H7 (cell line): ENCODE measurements around the gene SPTLC3. TPM values are rescaled to one million over a fixed set of nuclear protein-coding genes. Genes with fewer than 3 reads are reported as not detected.

ENCODE experiments used
- DNase-seq: peaks from one replicate; pipeline ENCODE4 v3.0.0; 2012
- H3K27me3 ChIP-seq: 2 replicates; pipeline ENCODE4 v1.6.0; 2011; ENCODE audit warnings: mild to moderate bottlenecking, low read length; ENCODE audit not compliant: control insufficient read depth, insufficient read depth
- H3K36me3 ChIP-seq: replicated peaks from 2 replicates; pipeline ENCODE4 v1.5.1; 2011; ENCODE audit warnings: low read length; ENCODE audit not compliant: control insufficient read depth, insufficient read depth
- H3K4me3 ChIP-seq: 2 replicates; pipeline ENCODE4 v1.5.1; 2011; ENCODE audit warnings: low read depth, mild to moderate bottlenecking, control low read depth, low read length, moderate library complexity; ENCODE audit not compliant: insufficient read depth
- total RNA-seq: library from RNA; depleted of rRNA; stranded (reverse); fragments of >200 nt; shearing (Covaris generic); gene quantifications from 2 replicates; pipeline ENCODE4 v1.2.3, GENCODE V29; 2014

The SPTLC3 gene
- total RNA-seq, 1 experiment from 2014 or later: under 0.01 TPM

GRCh38 chr20:13081877-13082276 is 73.1 kb downstream of the SPTLC3 start:
- Histone ChIP-seq H3K27me3 (no peaks in the 10 kb centered on the region), H3K36me3 (no peaks in the 10 kb centered on the region), H3K4me3 (no peak overlapping the region)
- DNase-seq: no peak

DNA sequence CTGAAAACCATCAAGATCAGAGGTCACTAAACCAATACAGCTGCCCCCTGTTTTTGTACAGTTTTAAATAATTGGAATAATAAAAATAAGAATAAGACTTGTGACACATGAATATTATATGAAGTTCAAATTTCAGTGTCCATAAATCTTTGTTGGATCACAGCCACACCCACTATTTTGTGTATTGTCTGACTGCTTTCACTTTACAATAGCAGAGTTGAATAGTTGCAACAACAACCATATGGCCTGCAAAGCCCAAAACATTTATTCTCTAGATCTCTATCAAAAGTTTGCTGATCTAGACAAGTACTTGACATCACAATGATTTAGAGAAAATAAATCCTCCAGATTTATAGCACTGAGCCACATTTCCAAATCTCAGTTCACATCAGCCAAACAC is 73.6 kb downstream of the SPTLC3 start:
- DNase-seq: no peak
- Histone ChIP-seq H3K4me3 (no peak overlapping the region), H3K27me3 (no peaks in the 10 kb centered on the region), H3K36me3 (no peaks in the 10 kb centered on the region)

- no peak for DNase-seq
- H3K4me3 ChIP-seq: no peak overlapping the region
- no peaks in the 10 kb centered on the region for H3K36me3 ChIP-seq
- H3K27me3 ChIP-seq: no peaks in the 10 kb centered on the region
Observed at GRCh38 chr20:13085275-13085674, 76.5 kb downstream of the SPTLC3 start.

DNA sequence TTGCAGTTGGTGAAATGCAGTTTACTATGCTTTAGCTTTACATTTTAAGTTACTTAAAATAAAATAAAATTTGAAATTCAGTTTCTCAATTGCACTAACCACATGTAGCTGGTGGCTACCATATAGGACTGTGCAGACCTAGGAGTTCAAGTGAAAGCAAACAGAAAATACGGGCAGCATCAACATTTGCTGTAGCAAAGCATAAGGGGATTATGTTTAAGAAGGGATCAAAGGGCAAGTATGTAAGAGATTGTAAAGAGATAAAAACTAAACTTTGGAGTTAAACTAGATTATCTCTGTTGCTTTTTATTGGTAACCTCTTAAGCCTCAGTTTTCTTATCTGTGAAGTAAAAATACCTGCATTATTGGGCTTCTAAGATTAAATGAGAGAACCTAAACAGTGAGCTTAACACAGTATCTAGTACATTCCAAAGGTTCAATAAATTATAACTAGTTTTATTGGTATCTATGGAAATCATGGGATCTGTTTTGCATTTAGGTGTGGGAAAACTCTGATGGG is 81.2 kb downstream of the SPTLC3 start:
- H3K36me3 ChIP-seq: no peaks in the 10 kb centered on the region
- no peaks in the 10 kb centered on the region for H3K27me3 ChIP-seq
- no peak for DNase-seq
- H3K4me3 ChIP-seq: no peak overlapping the region

- Histone ChIP-seq H3K27me3 (no peaks in the 10 kb centered on the region), H3K36me3 (no peaks in the 10 kb centered on the region), H3K4me3 (no peak overlapping the region)
- DNase-seq: no peak
Observed at GRCh38 chr20:13092111-13092510, 83.3 kb downstream of the SPTLC3 start.

DNA sequence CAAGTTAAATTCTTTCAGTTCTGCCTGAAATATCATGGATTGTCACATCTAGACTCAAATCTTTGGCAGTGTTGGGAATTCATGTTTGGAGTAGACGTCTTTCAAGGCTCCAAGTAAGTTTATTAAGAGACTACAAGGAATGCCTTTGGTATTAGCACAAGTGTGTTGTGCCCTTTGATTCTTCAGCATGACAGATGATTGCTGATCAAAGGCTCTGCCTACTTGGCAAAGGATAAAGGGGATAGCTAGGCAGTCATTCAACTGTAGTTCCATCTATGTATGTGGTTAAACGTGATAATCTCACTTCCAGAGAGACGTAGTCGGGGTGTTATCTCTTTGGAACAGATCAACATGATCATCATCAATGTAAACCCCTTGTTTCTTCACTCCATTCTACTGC is 86.2 kb downstream of the SPTLC3 start:
- Histone ChIP-seq H3K4me3 (no peak overlapping the region), H3K36me3 (no peaks in the 10 kb centered on the region), H3K27me3 (no peaks in the 10 kb centered on the region)
- DNase-seq: no peak

DNA sequence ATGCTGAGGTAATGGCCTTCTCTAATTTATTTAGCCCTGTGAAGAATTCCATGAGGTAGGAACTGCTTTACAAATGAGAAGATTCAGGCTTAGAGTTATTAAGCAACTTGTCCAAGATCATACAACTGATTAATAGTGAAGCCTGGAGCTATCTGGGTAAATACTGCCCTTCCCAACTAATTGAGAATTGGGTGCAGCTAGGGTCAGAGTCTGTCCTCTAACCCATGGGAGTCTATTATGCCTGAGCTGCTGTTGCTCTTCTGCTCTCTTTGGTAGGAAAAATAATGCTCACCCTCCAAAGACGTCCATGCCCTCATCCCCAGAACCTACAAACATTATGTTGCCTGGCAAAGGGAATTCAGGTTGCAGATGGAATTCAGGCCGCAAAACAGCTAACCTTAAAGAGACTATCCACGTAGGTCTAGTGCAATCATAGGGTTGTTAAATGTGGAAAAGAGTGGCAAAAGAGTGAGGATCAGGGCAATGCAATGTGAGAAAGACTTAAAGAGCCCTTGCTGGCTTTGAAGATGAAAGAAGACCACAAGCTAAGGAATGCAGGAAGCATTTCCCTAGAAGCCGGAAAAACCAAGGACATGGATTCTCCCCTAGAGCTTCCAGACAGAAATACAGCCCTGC is 90.1 kb downstream of the SPTLC3 start:
- no peak for DNase-seq
- H3K4me3 ChIP-seq: no peak overlapping the region
- H3K27me3 ChIP-seq: no peaks in the 10 kb centered on the region
- H3K36me3 ChIP-seq: no peaks in the 10 kb centered on the region

GRCh38 chr20:13099676-13100075 is 90.9 kb downstream of the SPTLC3 start:
- Histone ChIP-seq H3K4me3 (no peak overlapping the region), H3K36me3 (no peaks in the 10 kb centered on the region), H3K27me3 (no peaks in the 10 kb centered on the region)
- DNase-seq: no peak

GRCh38 chr20:13101276-13101675 is 92.5 kb downstream of the SPTLC3 start:
- no peak overlapping the region for H3K4me3 ChIP-seq
- DNase-seq: no peak
- H3K27me3 ChIP-seq: no peaks in the 10 kb centered on the region
- H3K36me3 ChIP-seq: no peaks in the 10 kb centered on the region

DNA sequence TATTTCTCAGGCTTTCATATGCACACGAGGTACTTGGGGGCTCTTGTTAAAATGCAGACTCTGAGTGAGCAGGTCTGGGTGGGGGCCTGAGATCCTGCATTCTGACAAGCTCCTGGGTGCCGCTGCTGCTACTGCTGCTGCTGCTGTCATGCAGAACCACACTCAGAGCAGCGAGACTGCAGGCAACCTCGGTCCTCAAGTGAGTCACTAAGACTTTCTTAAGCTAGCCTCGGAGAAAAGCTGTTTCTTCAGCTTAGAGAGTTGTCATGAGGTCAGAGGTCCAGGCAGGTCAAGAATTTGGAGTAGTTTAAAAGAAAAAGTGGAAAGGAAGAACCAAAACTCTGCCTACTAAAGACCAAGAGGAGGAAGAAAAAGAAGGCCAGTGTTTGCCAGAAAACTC is 92.9 kb downstream of the SPTLC3 start:
- no peaks in the 10 kb centered on the region for H3K27me3 ChIP-seq
- DNase-seq: no peak
- H3K36me3 ChIP-seq: no peaks in the 10 kb centered on the region
- H3K4me3 ChIP-seq: no peak overlapping the region

- Histone ChIP-seq H3K4me3 (no peak overlapping the region), H3K36me3 (no peaks in the 10 kb centered on the region), H3K27me3 (no peaks in the 10 kb centered on the region)
- no peak for DNase-seq
Observed at GRCh38 chr20:13102237-13102636, 93.5 kb downstream of the SPTLC3 start.

DNA sequence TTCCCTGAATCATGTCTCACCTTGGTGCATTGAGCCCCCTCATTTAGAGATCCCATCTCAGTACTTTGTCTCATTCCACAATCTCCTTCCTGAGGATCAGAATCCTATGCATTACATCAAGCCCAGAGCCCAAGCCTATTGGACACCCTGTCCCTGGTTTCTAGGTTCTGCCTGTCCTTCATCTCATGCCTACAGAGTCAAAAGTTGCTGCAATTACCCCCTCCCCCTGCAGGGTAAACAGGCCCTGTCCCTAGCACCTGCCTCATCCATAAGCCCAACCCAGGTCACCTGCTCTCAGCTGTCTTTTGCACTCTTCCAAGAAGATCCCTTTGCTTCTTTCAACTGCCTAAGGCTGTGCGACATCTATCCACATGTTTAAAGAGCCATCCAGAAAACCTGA is 93.9 kb downstream of the SPTLC3 start:
- no peak for DNase-seq
- Histone ChIP-seq H3K4me3 (no peak overlapping the region), H3K36me3 (no peaks in the 10 kb centered on the region), H3K27me3 (no peaks in the 10 kb centered on the region)

GRCh38 chr20:13105039-13105438 is 96.3 kb downstream of the SPTLC3 start:
- Histone ChIP-seq H3K4me3 (no peak overlapping the region), H3K36me3 (no peaks in the 10 kb centered on the region), H3K27me3 (no peaks in the 10 kb centered on the region)
- no peak for DNase-seq

DNA sequence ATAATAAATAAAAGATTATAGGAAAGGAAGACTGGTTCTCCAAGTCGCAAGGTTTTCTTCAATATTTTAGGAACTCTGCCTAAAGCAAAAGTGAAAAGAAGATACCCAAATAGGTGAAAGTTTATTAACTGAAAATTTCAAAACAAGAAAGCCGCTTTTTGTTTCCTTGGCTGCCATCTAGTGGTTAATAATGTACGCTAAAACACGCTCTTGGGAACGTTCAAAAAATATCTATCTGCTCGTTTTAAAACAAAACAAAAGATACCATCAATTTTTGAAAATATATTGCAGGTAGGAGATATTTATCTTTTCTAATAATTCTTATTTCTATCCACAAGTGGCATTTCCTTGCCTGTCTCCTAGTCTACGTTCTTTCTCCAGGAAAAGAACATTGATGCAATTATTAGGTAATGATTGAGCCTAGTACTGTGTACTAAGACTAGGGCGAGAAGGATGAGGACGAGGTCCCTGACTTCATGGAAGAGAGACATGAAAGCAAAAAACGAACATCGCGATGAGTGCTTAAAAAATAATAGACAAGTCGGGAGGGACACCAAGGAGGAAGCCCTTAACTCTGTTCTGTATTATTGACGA is 97.2 kb downstream of the SPTLC3 start:
- DNase-seq: no peak
- Histone ChIP-seq H3K36me3 (no peaks in the 10 kb centered on the region), H3K4me3 (no peak overlapping the region), H3K27me3 (no peaks in the 10 kb centered on the region)

DNA sequence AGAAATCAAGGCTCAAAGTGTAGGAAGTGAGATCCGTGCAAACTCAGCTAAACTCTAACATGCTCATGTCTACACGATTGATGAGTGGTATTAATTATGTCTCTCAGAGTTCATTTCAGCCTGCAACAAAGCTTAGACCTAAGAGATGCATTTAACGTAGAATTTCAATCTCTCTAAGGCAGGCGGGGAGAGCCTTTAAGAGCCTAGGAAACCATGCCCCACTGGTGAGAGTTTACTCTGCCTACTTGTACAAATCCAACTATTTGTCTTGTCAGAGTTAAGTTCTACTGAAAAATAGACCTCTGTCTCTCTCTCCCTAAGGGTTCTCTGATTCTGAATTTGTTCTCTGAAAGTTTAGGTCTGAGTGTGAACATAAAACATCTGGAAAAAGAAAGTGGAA is 100.9 kb downstream of the SPTLC3 start:
- no peak for DNase-seq
- H3K4me3 ChIP-seq: no peak overlapping the region
- H3K36me3 ChIP-seq: no peaks in the 10 kb centered on the region
- no peaks in the 10 kb centered on the region for H3K27me3 ChIP-seq
